Kidney tubule cell (primary cell): ENCODE results near the gene SPON2.
A peak's percentile ranks its signal among the peaks of the same experiment; 100 is the strongest.

Experiments used
- DNase-seq: peaks from one replicate; pipeline ENCODE4 v3.0.0-alpha.2; 2018; ENCODE audit warnings: low spot score

The SPON2 gene

GRCh38 chr4:1195109-1195671, 22.8 kb upstream of the SPON2 start:
- DNase-seq = no peak

- DNase-seq = no peak
Observed at GRCh38 chr4:1194010-1194900, 21.9 kb upstream of the SPON2 start.

- no peak for DNase-seq
Observed at GRCh38 chr4:1193206-1194009, 21.0 kb upstream of the SPON2 start.

GRCh38 chr4:1192493-1193205, 20.3 kb upstream of the SPON2 start:
- DNase-seq = no peak

- peak; percentile 91 for DNase-seq
Observed at GRCh38 chr4:1192091-1192492, 19.7 kb upstream of the SPON2 start.

GRCh38 chr4:1191621-1192020, 19.2 kb upstream of the SPON2 start:
- DNase-seq = no peak

GRCh38 chr4:1187182-1187581, 14.8 kb upstream of the SPON2 start:
- DNase-seq = peak; percentile 13

- DNase-seq = no peak
Observed at GRCh38 chr4:1183985-1184773, 11.8 kb upstream of the SPON2 start.

GRCh38 chr4:1182313-1182712, 9.9 kb upstream of the SPON2 start:
- no peak for DNase-seq

- DNase-seq = no peak
Observed at GRCh38 chr4:1180663-1181062, 8.3 kb upstream of the SPON2 start.

GRCh38 chr4:1179976-1180375, 7.6 kb upstream of the SPON2 start:
- DNase-seq = no peak

GRCh38 chr4:1179089-1179441, 6.7 kb upstream of the SPON2 start:
- DNase-seq = no peak

GRCh38 chr4:1178300-1179088, 6.1 kb upstream of the SPON2 start:
- DNase-seq = no peak

GRCh38 chr4:1177274-1178141, 5.1 kb upstream of the SPON2 start:
- peak; percentile 55 for DNase-seq

GRCh38 chr4:1176398-1177273, 4.3 kb upstream of the SPON2 start:
- DNase-seq = no peak

- DNase-seq = no peak
Observed at GRCh38 chr4:1175635-1176229, 3.3 kb upstream of the SPON2 start.

- DNase-seq = no peak
Observed at GRCh38 chr4:1174941-1175634, 2.7 kb upstream of the SPON2 start.
